ENCODE results near the gene ZG16B.
A peak's percentile ranks its signal among the peaks of the same experiment; 100 is the strongest.

ZG16B gene

DNA sequence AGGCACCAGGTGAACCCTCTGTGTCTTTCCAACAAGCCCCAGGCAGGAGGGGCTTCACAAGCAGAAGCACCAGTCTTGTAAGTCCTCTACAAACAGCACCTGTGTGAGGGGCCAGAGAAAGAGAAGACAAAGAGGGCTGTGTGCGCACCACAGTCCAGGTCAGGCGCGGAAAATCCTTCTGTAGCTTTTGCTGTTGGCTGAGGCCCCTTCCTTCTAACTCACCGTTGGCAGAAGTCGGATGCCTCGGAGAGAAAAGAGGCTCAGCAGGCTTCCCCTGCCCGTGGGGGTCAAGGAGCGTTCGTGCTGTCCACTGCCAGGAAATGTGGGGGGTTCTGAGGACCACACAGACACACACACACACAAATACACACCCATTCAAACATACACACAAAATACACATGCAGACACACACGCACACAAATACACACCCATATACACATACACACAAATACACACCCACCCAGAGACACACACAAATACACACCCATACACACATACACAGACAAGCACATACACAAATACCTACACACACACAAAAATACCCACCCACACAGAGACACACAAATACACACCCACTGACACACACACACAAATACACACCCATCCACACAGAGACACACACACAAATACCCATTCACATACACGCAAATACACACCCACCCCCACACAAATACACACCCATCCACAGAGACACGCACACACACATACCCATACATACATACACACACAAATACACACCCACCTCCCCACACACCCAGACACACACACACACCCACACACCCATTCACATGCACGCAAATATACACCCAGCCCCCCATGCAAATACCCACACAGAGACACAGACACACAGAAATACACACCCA lies 6.8 kb downstream of the ZG16B start:
- ATAC-seq, result no peak
- TF ChIP-seq SNAI2 (CRISPR knock-in tag; IDR thresholded peaks at IDR 0.05) (no peak), ZFP3 (CRISPR knock-in tag; IDR thresholded peaks at IDR 0.05) (no peak), CSDC2 (CRISPR knock-in tag; IDR thresholded peaks at IDR 0.05) (no peak), ZFP30 (CRISPR knock-in tag; IDR thresholded peaks at IDR 0.05) (no peak), TOX (CRISPR knock-in tag; IDR thresholded peaks at IDR 0.05; ENCODE audit: borderline replicate concordance) (no peak), TCF4 (CRISPR knock-in tag; IDR thresholded peaks at IDR 0.05; ENCODE audit: borderline replicate concordance) (no peak), BACH2 (CRISPR knock-in tag; IDR thresholded peaks at IDR 0.05; ENCODE audit: borderline replicate concordance) (no peak)
- TF ChIP-seq, protein P1, sequence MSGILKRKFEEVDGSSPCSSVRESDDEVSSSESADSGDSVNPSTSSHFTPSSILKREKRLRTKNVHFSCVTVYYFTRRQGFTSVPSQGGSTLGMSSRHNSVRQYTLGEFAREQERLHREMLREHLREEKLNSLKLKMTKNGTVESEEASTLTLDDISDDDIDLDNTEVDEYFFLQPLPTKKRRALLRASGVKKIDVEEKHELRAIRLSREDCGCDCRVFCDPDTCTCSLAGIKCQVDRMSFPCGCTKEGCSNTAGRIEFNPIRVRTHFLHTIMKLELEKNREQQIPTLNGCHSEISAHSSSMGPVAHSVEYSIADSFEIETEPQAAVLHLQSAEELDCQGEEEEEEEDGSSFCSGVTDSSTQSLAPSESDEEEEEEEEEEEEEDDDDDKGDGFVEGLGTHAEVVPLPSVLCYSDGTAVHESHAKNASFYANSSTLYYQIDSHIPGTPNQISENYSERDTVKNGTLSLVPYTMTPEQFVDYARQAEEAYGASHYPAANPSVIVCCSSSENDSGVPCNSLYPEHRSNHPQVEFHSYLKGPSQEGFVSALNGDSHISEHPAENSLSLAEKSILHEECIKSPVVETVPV (CRISPR knock-in tag; IDR thresholded peaks at IDR 0.05), result no peak

DNA sequence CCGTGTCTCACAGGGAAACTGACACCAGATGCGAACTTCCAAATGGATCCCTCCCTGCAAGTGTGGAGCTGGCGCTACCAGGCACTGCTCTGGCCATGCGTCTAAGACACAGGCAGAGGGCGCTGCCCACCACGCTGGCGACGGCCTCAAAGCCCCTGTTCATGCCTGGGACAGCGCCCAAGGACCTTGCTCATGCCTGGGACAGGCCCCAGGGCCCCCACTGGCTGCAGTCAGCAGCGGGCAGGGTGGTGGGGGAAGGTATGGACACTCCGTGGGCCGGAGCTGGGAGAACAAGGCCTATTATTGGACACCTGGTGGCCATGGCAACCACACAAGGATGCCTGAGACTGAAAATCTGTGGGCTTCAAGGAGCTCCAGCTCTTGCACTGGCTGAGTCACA lies 8.8 kb downstream of the ZG16B start:
- TF ChIP-seq TCF4 (CRISPR knock-in tag; IDR thresholded peaks at IDR 0.05; ENCODE audit: borderline replicate concordance), result no peak
- TF ChIP-seq, protein P2, sequence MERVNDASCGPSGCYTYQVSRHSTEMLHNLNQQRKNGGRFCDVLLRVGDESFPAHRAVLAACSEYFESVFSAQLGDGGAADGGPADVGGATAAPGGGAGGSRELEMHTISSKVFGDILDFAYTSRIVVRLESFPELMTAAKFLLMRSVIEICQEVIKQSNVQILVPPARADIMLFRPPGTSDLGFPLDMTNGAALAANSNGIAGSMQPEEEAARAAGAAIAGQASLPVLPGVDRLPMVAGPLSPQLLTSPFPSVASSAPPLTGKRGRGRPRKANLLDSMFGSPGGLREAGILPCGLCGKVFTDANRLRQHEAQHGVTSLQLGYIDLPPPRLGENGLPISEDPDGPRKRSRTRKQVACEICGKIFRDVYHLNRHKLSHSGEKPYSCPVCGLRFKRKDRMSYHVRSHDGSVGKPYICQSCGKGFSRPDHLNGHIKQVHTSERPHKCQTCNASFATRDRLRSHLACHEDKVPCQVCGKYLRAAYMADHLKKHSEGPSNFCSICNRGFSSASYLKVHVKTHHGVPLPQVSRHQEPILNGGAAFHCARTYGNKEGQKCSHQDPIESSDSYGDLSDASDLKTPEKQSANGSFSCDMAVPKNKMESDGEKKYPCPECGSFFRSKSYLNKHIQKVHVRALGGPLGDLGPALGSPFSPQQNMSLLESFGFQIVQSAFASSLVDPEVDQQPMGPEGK (CRISPR knock-in tag; IDR thresholded peaks at IDR 0.05; ENCODE audit: borderline replicate concordance), result peak; percentile 29; the same call in 1 of the 2 replicates
- ATAC-seq, result peak; percentile 92

DNA sequence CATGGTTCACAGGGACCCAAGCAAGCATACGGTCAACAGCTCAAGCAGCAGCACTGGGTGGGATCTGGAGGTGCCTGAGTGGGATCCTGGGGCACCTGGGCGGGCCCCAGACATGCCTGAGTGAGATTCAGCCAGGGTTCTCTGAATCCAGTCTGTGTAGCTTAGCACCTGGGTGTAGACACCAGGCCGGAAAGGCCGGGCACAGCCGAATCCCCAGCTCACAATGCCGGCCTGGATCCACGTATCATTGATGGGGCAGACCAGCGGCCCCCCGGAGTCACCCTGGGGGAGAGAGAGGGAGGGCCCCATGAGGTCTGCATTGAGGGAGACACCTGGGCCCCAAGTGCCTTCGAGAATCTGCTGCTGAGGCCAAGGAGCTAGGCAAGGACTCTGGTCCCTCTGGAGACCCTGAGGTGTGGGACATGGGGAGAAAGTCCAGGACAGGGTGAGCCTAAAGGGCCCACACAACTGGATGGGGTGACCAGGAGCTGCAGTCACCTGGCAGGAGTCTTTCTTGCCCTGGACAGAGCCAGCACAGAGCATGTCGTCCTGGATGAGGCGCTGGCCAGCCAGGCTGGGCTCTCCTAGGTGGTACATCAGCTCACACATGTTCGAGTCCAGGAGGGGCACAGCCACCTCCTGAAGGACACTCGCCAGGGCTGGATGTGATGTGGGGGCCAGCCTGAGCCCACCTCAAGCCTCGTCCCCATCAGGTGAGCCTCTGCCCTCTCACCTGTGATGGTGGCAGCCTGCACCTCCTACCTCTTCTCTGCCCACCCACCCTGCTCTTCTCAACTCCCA lies 9.7 kb downstream of the ZG16B start:
- ATAC-seq, result no peak
- no peak for TF ChIP-seq ZNF8 (CRISPR knock-in tag; IDR thresholded peaks at IDR 0.05)
- TF ChIP-seq ARNTL (CRISPR knock-in tag; IDR thresholded peaks at IDR 0.05; ENCODE audit: borderline replicate concordance, low read depth), result no peak
- TF ChIP-seq, protein P2 (CRISPR knock-in tag; IDR thresholded peaks at IDR 0.05; ENCODE audit: borderline replicate concordance), result no peak
- no peak for TF ChIP-seq ZC3H10 (CRISPR knock-in tag; IDR thresholded peaks at IDR 0.05)
- no peak for TF ChIP-seq ZFP3 (CRISPR knock-in tag; IDR thresholded peaks at IDR 0.05)
- TF ChIP-seq ESRRG (CRISPR knock-in tag; IDR thresholded peaks at IDR 0.05), result no peak
- no peak for TF ChIP-seq ZFP30 (CRISPR knock-in tag; IDR thresholded peaks at IDR 0.05)
- TF ChIP-seq OSR1 (CRISPR knock-in tag; IDR thresholded peaks at IDR 0.05), result no peak
- no peak for TF ChIP-seq TCF4 (CRISPR knock-in tag; IDR thresholded peaks at IDR 0.05; ENCODE audit: borderline replicate concordance)
- TF ChIP-seq ISL1 (CRISPR knock-in tag; IDR thresholded peaks at IDR 0.05), result no peak
- TF ChIP-seq, protein P3, sequence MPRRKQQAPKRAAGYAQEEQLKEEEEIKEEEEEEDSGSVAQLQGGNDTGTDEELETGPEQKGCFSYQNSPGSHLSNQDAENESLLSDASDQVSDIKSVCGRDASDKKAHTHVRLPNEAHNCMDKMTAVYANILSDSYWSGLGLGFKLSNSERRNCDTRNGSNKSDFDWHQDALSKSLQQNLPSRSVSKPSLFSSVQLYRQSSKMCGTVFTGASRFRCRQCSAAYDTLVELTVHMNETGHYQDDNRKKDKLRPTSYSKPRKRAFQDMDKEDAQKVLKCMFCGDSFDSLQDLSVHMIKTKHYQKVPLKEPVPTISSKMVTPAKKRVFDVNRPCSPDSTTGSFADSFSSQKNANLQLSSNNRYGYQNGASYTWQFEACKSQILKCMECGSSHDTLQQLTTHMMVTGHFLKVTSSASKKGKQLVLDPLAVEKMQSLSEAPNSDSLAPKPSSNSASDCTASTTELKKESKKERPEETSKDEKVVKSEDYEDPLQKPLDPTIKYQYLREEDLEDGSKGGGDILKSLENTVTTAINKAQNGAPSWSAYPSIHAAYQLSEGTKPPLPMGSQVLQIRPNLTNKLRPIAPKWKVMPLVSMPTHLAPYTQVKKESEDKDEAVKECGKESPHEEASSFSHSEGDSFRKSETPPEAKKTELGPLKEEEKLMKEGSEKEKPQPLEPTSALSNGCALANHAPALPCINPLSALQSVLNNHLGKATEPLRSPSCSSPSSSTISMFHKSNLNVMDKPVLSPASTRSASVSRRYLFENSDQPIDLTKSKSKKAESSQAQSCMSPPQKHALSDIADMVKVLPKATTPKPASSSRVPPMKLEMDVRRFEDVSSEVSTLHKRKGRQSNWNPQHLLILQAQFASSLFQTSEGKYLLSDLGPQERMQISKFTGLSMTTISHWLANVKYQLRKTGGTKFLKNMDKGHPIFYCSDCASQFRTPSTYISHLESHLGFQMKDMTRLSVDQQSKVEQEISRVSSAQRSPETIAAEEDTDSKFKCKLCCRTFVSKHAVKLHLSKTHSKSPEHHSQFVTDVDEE (CRISPR knock-in tag; IDR thresholded peaks at IDR 0.05), result no peak
- no peak for TF ChIP-seq RARB (CRISPR knock-in tag; IDR thresholded peaks at IDR 0.05)
- TF ChIP-seq, protein P4, sequence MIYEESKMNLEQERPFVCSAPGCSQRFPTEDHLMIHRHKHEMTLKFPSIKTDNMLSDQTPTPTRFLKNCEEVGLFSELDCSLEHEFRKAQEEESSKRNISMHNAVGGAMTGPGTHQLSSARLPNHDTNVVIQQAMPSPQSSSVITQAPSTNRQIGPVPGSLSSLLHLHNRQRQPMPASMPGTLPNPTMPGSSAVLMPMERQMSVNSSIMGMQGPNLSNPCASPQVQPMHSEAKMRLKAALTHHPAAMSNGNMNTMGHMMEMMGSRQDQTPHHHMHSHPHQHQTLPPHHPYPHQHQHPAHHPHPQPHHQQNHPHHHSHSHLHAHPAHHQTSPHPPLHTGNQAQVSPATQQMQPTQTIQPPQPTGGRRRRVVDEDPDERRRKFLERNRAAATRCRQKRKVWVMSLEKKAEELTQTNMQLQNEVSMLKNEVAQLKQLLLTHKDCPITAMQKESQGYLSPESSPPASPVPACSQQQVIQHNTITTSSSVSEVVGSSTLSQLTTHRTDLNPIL (CRISPR knock-in tag; IDR thresholded peaks at IDR 0.05; ENCODE audit: low read depth), result no peak

Data from SK-N-SH treated with all-trans-retinoic acid at 6 μM for 48 hours (cell line).